ENCODE measurements around the gene NDUFS6.
A peak's percentile ranks its signal among the peaks of the same experiment; 100 is the strongest.

NDUFS6 gene

GRCh38 chr5:1791176-1791575, 10.0 kb upstream of the NDUFS6 start:
- POLR2A ChIA-PET = no interaction called here

GRCh38 chr5:1792842-1793266, 8.4 kb upstream of the NDUFS6 start:
- no peak overlapping the region for H3K4me3 ChIP-seq (ENCODE audit: low read depth, low read length)
- peak overlapping the region; percentile 47; the same call in 1 of the 2 replicates for H3K27ac ChIP-seq (ENCODE audit: extremely low read depth, low read depth, low read length)
- peaks cover 6% of the 10 kb centered on the region for H3K4me1 ChIP-seq (ENCODE audit: control insufficient read depth, insufficient read depth, low read length)
- ChIA-PET POLR2A (interaction anchor here (0.9 to 1.2 kb wide), 2 partner anchors 8 to 15 kb away, joined by 3 to 4 read pairs; no protein-coding TSS in a partner anchor), CTCF (no interaction called here)
- no peaks in the 10 kb centered on the region for H3K9me3 ChIP-seq (ENCODE audit: control insufficient read depth, insufficient read depth, low read depth, low read length)
- peaks cover 3 to 21% of the 10 kb centered on the region in 2 experiments; a peak in 2 of 3 replicates for H3K36me3 ChIP-seq (ENCODE audit: control insufficient read depth in 2 of 2, insufficient read depth in 1 of 2, low read length in 2 of 2)
- TF ChIP-seq, protein P1, sequence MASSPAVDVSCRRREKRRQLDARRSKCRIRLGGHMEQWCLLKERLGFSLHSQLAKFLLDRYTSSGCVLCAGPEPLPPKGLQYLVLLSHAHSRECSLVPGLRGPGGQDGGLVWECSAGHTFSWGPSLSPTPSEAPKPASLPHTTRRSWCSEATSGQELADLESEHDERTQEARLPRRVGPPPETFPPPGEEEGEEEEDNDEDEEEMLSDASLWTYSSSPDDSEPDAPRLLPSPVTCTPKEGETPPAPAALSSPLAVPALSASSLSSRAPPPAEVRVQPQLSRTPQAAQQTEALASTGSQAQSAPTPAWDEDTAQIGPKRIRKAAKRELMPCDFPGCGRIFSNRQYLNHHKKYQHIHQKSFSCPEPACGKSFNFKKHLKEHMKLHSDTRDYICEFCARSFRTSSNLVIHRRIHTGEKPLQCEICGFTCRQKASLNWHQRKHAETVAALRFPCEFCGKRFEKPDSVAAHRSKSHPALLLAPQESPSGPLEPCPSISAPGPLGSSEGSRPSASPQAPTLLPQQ (tag by site-specific recombination; IDR thresholded peaks at IDR 0.05) = no peak
- TF ChIP-seq YY2 (tag by site-specific recombination; IDR thresholded peaks at IDR 0.05) (no peak), ZNF747 (tag by site-specific recombination; IDR thresholded peaks at IDR 0.05) (no peak), ZNF404 (tag by site-specific recombination; IDR thresholded peaks at IDR 0.05) (no peak)
- TF ChIP-seq, protein P2, sequence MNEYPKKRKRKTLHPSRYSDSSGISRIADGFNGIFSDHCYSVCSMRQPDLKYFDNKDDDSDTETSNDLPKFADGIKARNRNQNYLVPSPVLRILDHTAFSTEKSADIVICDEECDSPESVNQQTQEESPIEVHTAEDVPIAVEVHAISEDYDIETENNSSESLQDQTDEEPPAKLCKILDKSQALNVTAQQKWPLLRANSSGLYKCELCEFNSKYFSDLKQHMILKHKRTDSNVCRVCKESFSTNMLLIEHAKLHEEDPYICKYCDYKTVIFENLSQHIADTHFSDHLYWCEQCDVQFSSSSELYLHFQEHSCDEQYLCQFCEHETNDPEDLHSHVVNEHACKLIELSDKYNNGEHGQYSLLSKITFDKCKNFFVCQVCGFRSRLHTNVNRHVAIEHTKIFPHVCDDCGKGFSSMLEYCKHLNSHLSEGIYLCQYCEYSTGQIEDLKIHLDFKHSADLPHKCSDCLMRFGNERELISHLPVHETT (tag by site-specific recombination; IDR thresholded peaks at IDR 0.05) = peak; percentile 20; the same call in 1 of the 2 replicates
- TF ChIP-seq, protein P3, sequence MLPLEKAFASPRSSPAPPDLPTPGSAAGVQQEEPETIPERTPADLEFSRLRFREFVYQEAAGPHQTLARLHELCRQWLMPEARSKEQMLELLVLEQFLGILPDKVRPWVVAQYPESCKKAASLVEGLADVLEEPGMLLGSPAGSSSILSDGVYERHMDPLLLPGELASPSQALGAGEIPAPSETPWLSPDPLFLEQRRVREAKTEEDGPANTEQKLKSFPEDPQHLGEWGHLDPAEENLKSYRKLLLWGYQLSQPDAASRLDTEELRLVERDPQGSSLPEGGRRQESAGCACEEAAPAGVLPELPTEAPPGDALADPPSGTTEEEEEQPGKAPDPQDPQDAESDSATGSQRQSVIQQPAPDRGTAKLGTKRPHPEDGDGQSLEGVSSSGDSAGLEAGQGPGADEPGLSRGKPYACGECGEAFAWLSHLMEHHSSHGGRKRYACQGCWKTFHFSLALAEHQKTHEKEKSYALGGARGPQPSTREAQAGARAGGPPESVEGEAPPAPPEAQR (tag by site-specific recombination; IDR thresholded peaks at IDR 0.05) = no peak

More at GRCh38 chr5:1791176-1791575, 10.0 kb upstream of the NDUFS6 start:
- Histone ChIP-seq H3K4me3 (ENCODE audit: low read depth, low read length) (no peak overlapping the region), H3K27ac (ENCODE audit: extremely low read depth, low read depth, low read length) (no peak overlapping the region), H3K9me3 (ENCODE audit: control insufficient read depth, insufficient read depth, low read depth, low read length) (no peaks in the 10 kb centered on the region), H3K4me1 (ENCODE audit: control insufficient read depth, insufficient read depth, low read length) (peaks cover 6% of the 10 kb centered on the region), H3K36me3 (ENCODE audit: control insufficient read depth in 2 of 2, insufficient read depth in 1 of 2, low read length in 2 of 2) (peaks cover 0 to 5% of the 10 kb centered on the region in 2 experiments; a peak in 1 of 3 replicates)
- CTCF ChIA-PET = interaction anchor here (0.6 kb wide), 1 partner anchor 301 kb away, joined by 3 read pairs; no protein-coding TSS in a partner anchor
- TF ChIP-seq ZNF121 (tag by site-specific recombination; IDR thresholded peaks at IDR 0.05) = no peak
- TF ChIP-seq, protein P4, sequence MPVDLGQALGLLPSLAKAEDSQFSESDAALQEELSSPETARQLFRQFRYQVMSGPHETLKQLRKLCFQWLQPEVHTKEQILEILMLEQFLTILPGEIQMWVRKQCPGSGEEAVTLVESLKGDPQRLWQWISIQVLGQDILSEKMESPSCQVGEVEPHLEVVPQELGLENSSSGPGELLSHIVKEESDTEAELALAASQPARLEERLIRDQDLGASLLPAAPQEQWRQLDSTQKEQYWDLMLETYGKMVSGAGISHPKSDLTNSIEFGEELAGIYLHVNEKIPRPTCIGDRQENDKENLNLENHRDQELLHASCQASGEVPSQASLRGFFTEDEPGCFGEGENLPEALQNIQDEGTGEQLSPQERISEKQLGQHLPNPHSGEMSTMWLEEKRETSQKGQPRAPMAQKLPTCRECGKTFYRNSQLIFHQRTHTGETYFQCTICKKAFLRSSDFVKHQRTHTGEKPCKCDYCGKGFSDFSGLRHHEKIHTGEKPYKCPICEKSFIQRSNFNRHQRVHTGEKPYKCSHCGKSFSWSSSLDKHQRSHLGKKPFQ (tag by site-specific recombination; IDR thresholded peaks at IDR 0.05) = no peak
- TF ChIP-seq ZNF513 (tag by site-specific recombination; IDR thresholded peaks at IDR 0.05) = no peak
- no peak for TF ChIP-seq ATF2 (tag by site-specific recombination; IDR thresholded peaks at IDR 0.05; ENCODE audit: low read depth)
- no peak for TF ChIP-seq WT1 (tag by site-specific recombination; IDR thresholded peaks at IDR 0.05)
- TF ChIP-seq ZNF660 (tag by site-specific recombination; IDR thresholded peaks at IDR 0.05) = no peak
- no peak for TF ChIP-seq ZFP3 (tag by site-specific recombination; IDR thresholded peaks at IDR 0.05; ENCODE audit: low read depth)
- no peak for TF ChIP-seq ZNF214 (tag by site-specific recombination; IDR thresholded peaks at IDR 0.05; ENCODE audit: borderline replicate concordance)
- TF ChIP-seq SP7 (tag by site-specific recombination; IDR thresholded peaks at IDR 0.05) = no peak
- TF ChIP-seq OSR2 (tag by site-specific recombination; IDR thresholded peaks at IDR 0.05) = no peak
- TF ChIP-seq REST (tag by site-specific recombination; IDR thresholded peaks at IDR 0.05) = no peak
- no peak for TF ChIP-seq SCRT2 (tag by site-specific recombination; IDR thresholded peaks at IDR 0.05)
- no peak for TF ChIP-seq ZNF302 (tag by site-specific recombination; IDR thresholded peaks at IDR 0.05; ENCODE audit: low read depth)
- no peak for TF ChIP-seq ZNF202 (tag by site-specific recombination; IDR thresholded peaks at IDR 0.05; ENCODE audit: borderline replicate concordance)
- no peak for TF ChIP-seq ZNF664 (tag by site-specific recombination; IDR thresholded peaks at IDR 0.05)
